WTC11 (cell line): ENCODE measurements around the gene RUBCN. TPM values are rescaled to one million over a fixed set of nuclear protein-coding genes. Genes with fewer than 3 reads are reported as not detected.

Experiments
- ATAC-seq: fragments of 200-7000 bp; cut with Tn5 transposase; 2 replicates; pipeline ENCODE4 v1.10.0; 2021; ENCODE audit warnings: mild to moderate bottlenecking, moderate library complexity
- CTCF ChIA-PET: fragments of 300-600 bp; sonication (Branson Sonifier 250); formaldehyde crosslinking; loops from one replicate; lab custom pipeline; 2021; ENCODE audit warnings: antibody characterized with exemption; lab: Charles Lee
- POLR2A ChIA-PET: fragments of 350-600 bp; sonication (Branson Sonifier 250); formaldehyde crosslinking; loops from one replicate; lab custom pipeline; 2021; ENCODE audit warnings: antibody characterized with exemption; lab: Charles Lee
- DNase-seq: peaks from one replicate; pipeline ENCODE4 v3.0.0; 2021; ENCODE audit warnings: low spot score
- H3K27ac Mint-ChIP-seq: 2 replicates; pipeline ENCODE4 v1.8.0; 2021; ENCODE audit warnings: mixed read lengths
- H3K27me3 Mint-ChIP-seq: 2 replicates; pipeline ENCODE4 v1.8.0; 2021; ENCODE audit warnings: low read depth, mild to moderate bottlenecking, moderate library complexity, mixed read lengths
- H3K36me3 Mint-ChIP-seq: 2 replicates; pipeline ENCODE4 v1.8.0; 2021; ENCODE audit warnings: mixed read lengths
- H3K4me1 Mint-ChIP-seq: 2 replicates; pipeline ENCODE4 v1.8.0; 2022; ENCODE audit warnings: mixed read lengths
- H3K4me3 Mint-ChIP-seq: 2 replicates; pipeline ENCODE4 v1.8.0; 2021; ENCODE audit warnings: mild to moderate bottlenecking, moderate library complexity, mixed read lengths
- H3K9me3 Mint-ChIP-seq: 2 replicates; pipeline ENCODE4 v1.8.0; 2021; ENCODE audit warnings: mixed read lengths
- ATF6 ChIP-seq: sonication (generic); formaldehyde crosslinking; IDR thresholded peaks from 2 replicates; pipeline ENCODE4 v1.8.1; 2023; ENCODE audit warnings: mild to moderate bottlenecking, missing genetic modification reagents
- E2F4 ChIP-seq: sonication (generic); formaldehyde crosslinking; IDR thresholded peaks from 2 replicates; pipeline ENCODE4 v1.8.1; 2022; ENCODE audit warnings: low read depth, mild to moderate bottlenecking, moderate library complexity, missing genetic modification reagents, borderline replicate concordance
- IRF2 ChIP-seq: sonication (generic); formaldehyde crosslinking; IDR thresholded peaks from 2 replicates; pipeline ENCODE4 v1.8.0; 2022; ENCODE audit warnings: low read depth, missing genetic modification reagents, borderline replicate concordance
- NFE2L1 ChIP-seq: sonication (generic); formaldehyde crosslinking; IDR thresholded peaks from 2 replicates; pipeline ENCODE4 v1.8.1; 2023; ENCODE audit warnings: missing genetic modification reagents
- PRDM15 ChIP-seq: sonication (generic); formaldehyde crosslinking; IDR thresholded peaks from 2 replicates; pipeline ENCODE4 v1.8.0; 2022; ENCODE audit warnings: missing genetic modification reagents
- SMAD3 ChIP-seq: sonication (generic); formaldehyde crosslinking; IDR thresholded peaks from 2 replicates; pipeline ENCODE4 v1.8.0; 2022; ENCODE audit warnings: missing genetic modification reagents, mild to moderate bottlenecking, borderline replicate concordance
- USF1 ChIP-seq: sonication (generic); formaldehyde crosslinking; IDR thresholded peaks from 2 replicates; pipeline ENCODE4 v1.8.0; 2022; ENCODE audit warnings: mild to moderate bottlenecking, missing genetic modification reagents
- ZNF263 ChIP-seq: sonication (generic); formaldehyde crosslinking; IDR thresholded peaks from 2 replicates; pipeline ENCODE4 v1.8.1; 2022; ENCODE audit warnings: low read depth, mild to moderate bottlenecking, moderate library complexity, missing genetic modification reagents
- ZNF317 ChIP-seq: sonication (generic); formaldehyde crosslinking; IDR thresholded peaks from 2 replicates; pipeline ENCODE4 v1.8.1; 2023; ENCODE audit warnings: low read depth, mild to moderate bottlenecking, moderate library complexity, missing genetic modification reagents, borderline replicate concordance
- ZNF671 ChIP-seq: fragments of 250-450 bp; sonication (Bioruptor Pico); IDR thresholded peaks from 2 replicates; pipeline ENCODE4 v1.8.0; 2021; ENCODE audit warnings: mild to moderate bottlenecking
- total RNA-seq: library from RNA; stranded (reverse); gene quantifications from 3 replicates; pipeline ENCODE4 v1.2.3, GENCODE V29; 2021
- TF ChIP-seq, protein P1 (sequence below): fragments of 250-450 bp; sonication (Bioruptor Pico); conservative IDR thresholded peaks from 2 replicates; pipeline ENCODE4 v1.9.0; 2021; ENCODE audit warnings: mild to moderate bottlenecking
- TF ChIP-seq, protein P2 (sequence below): sonication (generic); formaldehyde crosslinking; IDR thresholded peaks from 2 replicates; pipeline ENCODE4 v1.8.0; 2023; ENCODE audit warnings: missing genetic modification reagents
- TF ChIP-seq, protein P3 (sequence below): sonication (generic); formaldehyde crosslinking; IDR thresholded peaks from 2 replicates; pipeline ENCODE4 v1.8.0; 2023; ENCODE audit warnings: mild to moderate bottlenecking, missing genetic modification reagents

Gene RUBCN
- total RNA-seq, 1 experiment from 2014 or later: 22.9 TPM

- TF ChIP-seq ZNF317 (no peak), SMAD3 (no peak), IRF2 (CRISPR knock-in tag) (no peak)
Observed at GRCh38 chr3:197752107-197752506, 15.4 kb upstream of the RUBCN start (continued).

DNA sequence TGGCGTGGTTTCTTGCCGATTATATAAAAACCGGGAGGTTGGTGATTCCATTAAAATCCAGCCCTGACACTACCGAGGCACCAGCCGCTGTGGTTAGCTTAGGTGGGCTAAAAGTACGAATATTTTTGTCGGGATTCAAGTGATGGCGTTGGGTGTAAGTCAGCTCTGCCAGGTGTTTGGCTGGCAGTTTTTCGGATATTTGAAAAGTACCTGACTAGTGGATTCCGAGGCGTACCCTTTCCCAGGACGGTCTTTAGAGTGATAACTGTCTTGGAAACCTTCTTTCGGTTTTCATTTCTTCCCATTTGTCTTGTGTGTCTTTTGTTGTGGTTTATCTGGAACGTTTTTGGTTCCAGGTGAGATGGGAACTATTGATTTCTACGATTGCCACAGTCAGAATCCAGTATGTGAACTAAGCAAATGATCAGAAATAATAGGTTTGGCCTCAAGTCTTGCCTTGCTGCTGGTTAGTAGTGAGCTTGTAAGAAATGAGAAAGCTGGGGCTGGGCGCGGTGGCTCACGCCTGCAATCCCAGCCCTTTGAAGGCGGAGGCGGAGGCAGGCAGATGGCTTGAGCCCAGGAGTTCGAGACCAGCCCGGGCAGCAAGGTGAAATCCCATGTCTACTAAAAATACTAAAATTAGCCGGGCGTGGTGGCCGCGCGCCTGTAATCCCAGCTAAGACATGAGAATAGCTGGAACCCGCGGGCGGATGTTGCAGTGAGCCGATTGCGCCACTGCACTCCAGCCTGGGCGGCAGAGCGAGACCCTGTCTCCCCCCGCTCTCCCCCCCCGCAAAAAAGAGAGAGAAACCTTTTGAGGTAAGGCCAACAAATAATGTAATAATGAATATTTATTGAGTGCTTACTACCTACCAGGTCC lies 14.4 kb upstream of the RUBCN start:
- CTCF ChIA-PET: interaction anchor here (0.7 to 1.1 kb wide), 2 partner anchors 70 to 338 kb away, joined by 3 to 4 read pairs; no protein-coding TSS in a partner anchor
- H3K36me3 Mint-ChIP-seq: no peaks in the 10 kb centered on the region
- H3K27ac Mint-ChIP-seq: peak overlapping the region; percentile 49; the same call in 1 of the 2 replicates
- no peak for DNase-seq
- ATAC-seq: no peak
- no peaks in the 10 kb centered on the region for H3K9me3 Mint-ChIP-seq
- H3K4me1 Mint-ChIP-seq: peaks cover 29% of the 10 kb centered on the region
- no peak for TF ChIP-seq ZNF671 (CRISPR knock-in tag)
- no peak for TF ChIP-seq PRDM15 (CRISPR knock-in tag)
- no peak for TF ChIP-seq E2F4 (CRISPR knock-in tag)
- TF ChIP-seq, protein P1, sequence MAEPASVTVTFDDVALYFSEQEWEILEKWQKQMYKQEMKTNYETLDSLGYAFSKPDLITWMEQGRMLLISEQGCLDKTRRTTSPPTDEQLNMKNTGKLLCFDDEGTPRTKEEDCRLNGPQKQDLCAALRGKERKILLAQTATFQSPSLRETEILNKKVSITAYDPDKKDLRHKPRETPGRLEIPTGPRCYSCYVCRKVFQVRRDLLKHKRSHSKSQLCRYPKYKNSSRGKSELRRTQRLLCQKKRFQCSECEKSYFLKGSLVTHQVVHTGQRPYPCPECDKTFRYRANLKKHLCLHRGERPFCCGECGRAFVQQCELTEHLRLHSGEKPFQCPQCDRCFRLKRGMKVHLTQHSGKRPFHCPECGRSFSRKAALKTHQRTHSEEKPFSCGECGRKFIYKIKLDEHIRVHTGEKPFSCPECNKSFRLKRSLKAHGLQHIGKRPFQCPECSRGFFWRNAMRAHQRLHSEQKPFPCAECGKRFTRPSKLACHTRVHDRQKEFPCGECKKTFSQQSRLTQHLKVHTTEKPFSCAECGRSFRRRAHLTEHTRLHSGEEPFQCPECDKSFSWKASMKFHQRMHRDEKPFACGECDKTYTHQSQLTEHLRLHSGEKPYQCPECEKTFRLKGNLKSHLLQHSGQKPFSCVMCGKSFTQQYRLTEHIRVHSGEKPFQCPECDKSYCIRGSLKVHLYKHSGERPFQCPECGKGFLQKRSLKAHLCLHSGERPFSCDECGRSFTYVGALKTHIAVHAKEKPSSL (CRISPR knock-in tag): no peak
- TF ChIP-seq NFE2L1 (CRISPR knock-in tag): no peak
- no peak for TF ChIP-seq ZNF263 (CRISPR knock-in tag)
- TF ChIP-seq, protein P2, sequence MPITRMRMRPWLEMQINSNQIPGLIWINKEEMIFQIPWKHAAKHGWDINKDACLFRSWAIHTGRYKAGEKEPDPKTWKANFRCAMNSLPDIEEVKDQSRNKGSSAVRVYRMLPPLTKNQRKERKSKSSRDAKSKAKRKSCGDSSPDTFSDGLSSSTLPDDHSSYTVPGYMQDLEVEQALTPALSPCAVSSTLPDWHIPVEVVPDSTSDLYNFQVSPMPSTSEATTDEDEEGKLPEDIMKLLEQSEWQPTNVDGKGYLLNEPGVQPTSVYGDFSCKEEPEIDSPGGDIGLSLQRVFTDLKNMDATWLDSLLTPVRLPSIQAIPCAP (CRISPR knock-in tag): no peak
- TF ChIP-seq USF1 (CRISPR knock-in tag): no peak
- TF ChIP-seq ATF6 (CRISPR knock-in tag): no peak
- TF ChIP-seq, protein P3, sequence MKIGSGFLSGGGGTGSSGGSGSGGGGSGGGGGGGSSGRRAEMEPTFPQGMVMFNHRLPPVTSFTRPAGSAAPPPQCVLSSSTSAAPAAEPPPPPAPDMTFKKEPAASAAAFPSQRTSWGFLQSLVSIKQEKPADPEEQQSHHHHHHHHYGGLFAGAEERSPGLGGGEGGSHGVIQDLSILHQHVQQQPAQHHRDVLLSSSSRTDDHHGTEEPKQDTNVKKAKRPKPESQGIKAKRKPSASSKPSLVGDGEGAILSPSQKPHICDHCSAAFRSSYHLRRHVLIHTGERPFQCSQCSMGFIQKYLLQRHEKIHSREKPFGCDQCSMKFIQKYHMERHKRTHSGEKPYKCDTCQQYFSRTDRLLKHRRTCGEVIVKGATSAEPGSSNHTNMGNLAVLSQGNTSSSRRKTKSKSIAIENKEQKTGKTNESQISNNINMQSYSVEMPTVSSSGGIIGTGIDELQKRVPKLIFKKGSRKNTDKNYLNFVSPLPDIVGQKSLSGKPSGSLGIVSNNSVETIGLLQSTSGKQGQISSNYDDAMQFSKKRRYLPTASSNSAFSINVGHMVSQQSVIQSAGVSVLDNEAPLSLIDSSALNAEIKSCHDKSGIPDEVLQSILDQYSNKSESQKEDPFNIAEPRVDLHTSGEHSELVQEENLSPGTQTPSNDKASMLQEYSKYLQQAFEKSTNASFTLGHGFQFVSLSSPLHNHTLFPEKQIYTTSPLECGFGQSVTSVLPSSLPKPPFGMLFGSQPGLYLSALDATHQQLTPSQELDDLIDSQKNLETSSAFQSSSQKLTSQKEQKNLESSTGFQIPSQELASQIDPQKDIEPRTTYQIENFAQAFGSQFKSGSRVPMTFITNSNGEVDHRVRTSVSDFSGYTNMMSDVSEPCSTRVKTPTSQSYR (CRISPR knock-in tag): no peak
- peaks cover 30% of the 10 kb centered on the region for H3K27me3 Mint-ChIP-seq
- H3K4me3 Mint-ChIP-seq: peak overlapping the region; percentile 88
- POLR2A ChIA-PET: no interaction called here
